NB4 (cell line): ENCODE measurements around the gene AQP1.

Source experiments
- CTCF ChIP-seq: IDR thresholded peaks from one replicate; pipeline ENCODE4 v1.5.1; 2012; ENCODE audit warnings: low read depth, low read length
- MAX ChIP-seq: IDR thresholded peaks from 2 replicates; pipeline ENCODE4 v1.6.1; 2011; ENCODE audit warnings: low read depth, low read length
- MYC ChIP-seq: IDR thresholded peaks from 2 replicates; pipeline ENCODE4 v1.6.1; 2011; ENCODE audit warnings: low read depth, low read length
- POLR2A ChIP-seq: IDR thresholded peaks from 2 replicates; pipeline ENCODE4 v1.6.1; 2011; ENCODE audit warnings: mild to moderate bottlenecking; ENCODE audit not compliant: insufficient read length; ENCODE audit errors: extremely low read depth

GRCh38 chr7:30887464-30887872 lies 24.2 kb upstream of the AQP1 start:
- TF ChIP-seq CTCF (no peak), POLR2A (no peak), MAX (no peak), MYC (no peak)
